ENCODE results near the gene SLC47A1. TPM values are rescaled to one million over a fixed set of nuclear protein-coding genes. Genes with fewer than 3 reads are reported as not detected.

SLC47A1 gene
- total RNA-seq, 4 donors from 2014 or later, result 0.17 to 1.8 TPM; not detected in 2

- no peak for DNase-seq (ENCODE audit: extremely low spot score)
- Histone ChIP-seq H3K4me3 (no peak overlapping the region), H3K27me3 (no peaks in the 10 kb centered on the region), H3K9me3 (no peaks in the 10 kb centered on the region), H3K27ac (replicated peaks in 1 of 4) (no peak overlapping the region), H3K4me1 (peaks cover 0 to 6% (median 3%) of the 10 kb centered on the region in 4 donors), H3K36me3 (no peaks in the 10 kb centered on the region)
- intact Hi-C loops (cut with DNase I), result no loop called here
- TF ChIP-seq EP300 (IDR thresholded peaks at IDR 0.05), result no peak
- TF ChIP-seq CTCF (IDR thresholded peaks at IDR 0.05), result no peak
- TF ChIP-seq POLR2A (IDR thresholded peaks at IDR 0.05; ENCODE audit: low read depth), result no peak
- no peak for TF ChIP-seq POLR2AphosphoS5 (IDR thresholded peaks at IDR 0.05)
- 54% methylated on average over 2 of the region's 2 CpGs for WGBS
These were observed 76.7 kb downstream of the SLC47A1 start for GRCh38 chr17:19610311-19610710.

- H3K4me1 ChIP-seq, result peaks cover 0 to 6% (median 3%) of the 10 kb centered on the region in 4 donors
- H3K27me3 ChIP-seq, result no peaks in the 10 kb centered on the region
- H3K4me3 ChIP-seq, result no peak overlapping the region
- no peaks in the 10 kb centered on the region for H3K36me3 ChIP-seq
- 67% methylated on average over 5 of the region's 5 CpGs for WGBS
- H3K9me3 ChIP-seq, result no peaks in the 10 kb centered on the region
- no peak for TF ChIP-seq CTCF (IDR thresholded peaks at IDR 0.05)
- TF ChIP-seq EP300 (IDR thresholded peaks at IDR 0.05), result no peak
- no peak for TF ChIP-seq POLR2AphosphoS5 (IDR thresholded peaks at IDR 0.05)
- TF ChIP-seq POLR2A (IDR thresholded peaks at IDR 0.05; ENCODE audit: low read depth), result no peak
- intact Hi-C loops (cut with DNase I), result no loop called here
- H3K27ac ChIP-seq (replicated peaks in 1 of 4), result no peak overlapping the region
- no peak for DNase-seq (ENCODE audit: extremely low spot score)
These were observed 77.2 kb downstream of the SLC47A1 start for GRCh38 chr17:19610879-19611278.

- Histone ChIP-seq H3K27ac (replicated peaks in 1 of 4) (no peak overlapping the region), H3K4me1 (peaks cover 0 to 6% (median 3%) of the 10 kb centered on the region in 4 donors), H3K4me3 (no peak overlapping the region), H3K36me3 (no peaks in the 10 kb centered on the region), H3K9me3 (peaks cover 0 to 16% (median 11%) of the 10 kb centered on the region in 4 donors), H3K27me3 (no peaks in the 10 kb centered on the region)
- intact Hi-C loops (cut with DNase I), result no loop called here
- WGBS, result 86% methylated on average over 10 of the region's 10 CpGs
- TF ChIP-seq EP300 (IDR thresholded peaks at IDR 0.05), result no peak
- no peak for TF ChIP-seq CTCF (IDR thresholded peaks at IDR 0.05)
- TF ChIP-seq POLR2A (IDR thresholded peaks at IDR 0.05; ENCODE audit: low read depth), result no peak
- TF ChIP-seq POLR2AphosphoS5 (IDR thresholded peaks at IDR 0.05), result no peak
- DNase-seq (ENCODE audit: extremely low spot score), result no peak
These were observed 80.3 kb downstream of the SLC47A1 start for GRCh38 chr17:19613979-19614378.

- Histone ChIP-seq H3K27me3 (no peaks in the 10 kb centered on the region), H3K9me3 (peaks cover 0 to 25% (median 20%) of the 10 kb centered on the region in 4 donors), H3K4me3 (no peak overlapping the region), H3K4me1 (peaks cover 0 to 6% (median 3%) of the 10 kb centered on the region in 4 donors), H3K36me3 (no peaks in the 10 kb centered on the region), H3K27ac (replicated peaks in 1 of 4) (no peak overlapping the region)
- no peak for DNase-seq (ENCODE audit: extremely low spot score)
- WGBS, result 92% methylated on average over 4 of the region's 4 CpGs
- intact Hi-C loops (cut with DNase I), result no loop called here
- no peak for TF ChIP-seq CTCF (IDR thresholded peaks at IDR 0.05)
- TF ChIP-seq POLR2A (IDR thresholded peaks at IDR 0.05; ENCODE audit: low read depth), result no peak
These were observed 81.2 kb downstream of the SLC47A1 start for GRCh38 chr17:19614900-19615299.

GRCh38 chr17:19618015-19618414 is 84.4 kb downstream of the SLC47A1 start:
- DNase-seq (ENCODE audit: extremely low spot score), result no peak
- Histone ChIP-seq H3K36me3 (no peaks in the 10 kb centered on the region), H3K9me3 (peaks cover 0 to 41% (median 33%) of the 10 kb centered on the region in 4 donors), H3K27ac (replicated peaks in 1 of 4) (no peak overlapping the region), H3K4me1 (peaks cover 0 to 6% (median 2%) of the 10 kb centered on the region in 4 donors), H3K27me3 (no peaks in the 10 kb centered on the region), H3K4me3 (no peak overlapping the region)
- no peak for TF ChIP-seq CTCF (IDR thresholded peaks at IDR 0.05)
- intact Hi-C loops (cut with DNase I), result no loop called here
- 95% methylated on average over 3 of the region's 3 CpGs for WGBS

Measured in esophagus muscularis mucosa (tissue), 4 donors.